Left lobe of liver (tissue), 2 donors: Measurements from ENCODE around the gene MLXIPL. TPM values are rescaled to one million over a fixed set of nuclear protein-coding genes. Genes with fewer than 3 reads are reported as not detected.
A peak's percentile ranks its signal among the peaks of the same experiment; 100 is the strongest.
"Not testable (repeated sequence)": the region's sequence is repeated elsewhere in the genome, so short reads cannot be mapped to it uniquely, and the experiment has no call there.

Source experiments
- ATAC-seq: fragments of 200-7000 bp; cut with Tn5 transposase; one replicate; pipeline ENCODE4 v1.9.1; 2020; ENCODE audit warnings: mild to moderate bottlenecking, moderate library complexity
- DNase-seq: peaks from one replicate; pipeline ENCODE4 v3.0.0-alpha.2; 2020; ENCODE audit warnings: low spot score
- total RNA-seq: library from RNA; stranded (reverse); gene quantifications from one replicate; pipeline ENCODE4 v1.2.1, GENCODE V29; 2021
- donor health status: DM: no; HTN: no; CAD: no; lungs with moderate emphysema.
- donor health status: DM: no; HTN: yes; CAD: no.

MLXIPL gene
- total RNA-seq, 1 donor from 2014 or later: 457 TPM

DNA sequence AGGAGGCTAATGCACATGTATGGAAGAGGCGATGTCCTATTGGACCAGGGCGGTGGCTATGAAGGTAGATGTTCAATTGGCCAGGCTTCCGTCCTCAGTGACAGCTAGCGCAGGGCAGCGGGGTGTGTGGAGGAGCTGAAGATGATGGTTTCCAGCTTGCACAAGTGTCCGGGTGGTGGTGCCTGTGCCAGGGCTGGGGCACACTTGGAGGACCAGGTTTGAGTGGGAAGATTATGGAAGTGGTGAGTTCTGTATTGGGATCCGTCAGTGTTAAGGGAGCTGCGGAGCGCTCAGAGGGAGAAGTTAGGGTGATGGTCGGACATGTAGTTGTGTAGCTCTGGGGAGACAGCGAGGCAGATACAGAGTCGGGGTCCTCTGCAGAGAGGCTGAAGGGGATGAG, 37.4 kb downstream of the MLXIPL start:
- ATAC-seq (peak; percentile 8), DNase-seq (no peak)

DNA sequence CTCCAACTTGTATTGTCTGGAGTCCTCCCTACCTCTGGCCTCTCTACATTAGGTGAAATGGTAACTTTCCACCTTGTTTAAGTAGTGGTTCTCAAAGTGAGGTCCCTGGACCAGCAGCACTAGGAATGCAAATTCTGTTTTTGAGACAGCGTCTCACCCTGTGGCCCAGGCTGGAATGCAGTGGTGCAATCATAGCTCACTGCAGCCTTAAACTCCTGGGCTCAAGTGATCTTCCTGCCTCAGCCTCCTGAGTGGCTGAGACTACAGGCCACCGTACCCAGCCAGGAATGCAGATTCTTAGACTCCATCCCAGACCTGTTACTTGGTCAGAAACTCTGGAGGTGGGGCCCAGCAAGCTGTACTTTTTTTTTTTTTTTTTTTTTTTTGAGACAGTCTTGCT, 39.1 kb downstream of the MLXIPL start:
- DNase-seq: no peak
- ATAC-seq: peak; percentile 2

DNA sequence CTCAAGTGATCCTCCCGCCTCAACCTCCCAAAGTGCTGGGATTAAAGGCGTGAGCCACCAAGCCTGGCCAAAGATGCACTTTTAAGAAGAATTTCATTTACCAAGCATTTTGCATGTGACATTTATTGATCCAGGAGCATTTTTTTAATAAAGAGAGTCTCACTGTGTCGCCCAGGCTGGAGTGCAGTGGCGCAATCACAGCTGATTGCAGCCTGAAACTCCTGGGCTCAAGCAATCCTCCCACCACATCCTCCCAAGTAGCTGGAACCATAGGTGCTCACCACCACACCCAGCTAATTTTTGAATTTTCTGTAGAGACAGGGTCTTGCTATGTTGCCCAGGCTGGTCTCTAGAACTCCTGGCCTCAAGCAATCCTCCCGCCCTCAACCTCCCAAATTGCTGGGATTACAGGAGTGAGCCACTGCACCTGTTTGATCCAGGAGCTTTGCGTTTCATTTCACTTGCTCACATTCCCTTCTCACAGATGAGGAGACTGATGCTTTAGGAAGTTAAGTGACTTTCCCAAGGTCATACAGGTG, 41.6 kb downstream of the MLXIPL start:
- DNase-seq (no peak), ATAC-seq (no peak)

DNA sequence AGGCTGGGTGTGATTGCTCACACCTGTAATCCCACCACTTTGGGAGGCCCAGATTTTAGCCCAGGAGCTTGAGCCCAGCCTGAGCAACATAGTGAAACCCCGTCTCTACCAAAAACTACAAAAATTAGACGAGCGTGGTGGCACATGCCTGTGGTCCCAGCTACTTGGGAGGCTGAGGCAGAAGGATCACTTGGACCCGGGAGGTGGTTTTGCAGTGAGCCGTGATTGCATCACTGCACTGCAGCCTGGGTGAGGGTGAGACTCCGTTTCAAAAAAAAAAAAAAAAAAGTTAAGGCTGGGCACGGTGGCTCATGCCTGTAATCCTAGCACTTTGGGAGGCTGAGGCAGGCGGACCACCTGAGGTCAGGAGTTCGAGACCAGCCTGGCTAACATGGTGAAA, 43.3 kb downstream of the MLXIPL start:
- not testable (repeated sequence) for ATAC-seq, DNase-seq

GRCh38 chr7:73578342-73579128, 45.8 kb downstream of the MLXIPL start, which contains the start of gene TBL2:
Gene TBL2, minus strand, starts transcription at chr7:73578579. Its CDS starts 30 bp downstream, at chr7:73578549.
- peak; percentile 99 for DNase-seq

DNA sequence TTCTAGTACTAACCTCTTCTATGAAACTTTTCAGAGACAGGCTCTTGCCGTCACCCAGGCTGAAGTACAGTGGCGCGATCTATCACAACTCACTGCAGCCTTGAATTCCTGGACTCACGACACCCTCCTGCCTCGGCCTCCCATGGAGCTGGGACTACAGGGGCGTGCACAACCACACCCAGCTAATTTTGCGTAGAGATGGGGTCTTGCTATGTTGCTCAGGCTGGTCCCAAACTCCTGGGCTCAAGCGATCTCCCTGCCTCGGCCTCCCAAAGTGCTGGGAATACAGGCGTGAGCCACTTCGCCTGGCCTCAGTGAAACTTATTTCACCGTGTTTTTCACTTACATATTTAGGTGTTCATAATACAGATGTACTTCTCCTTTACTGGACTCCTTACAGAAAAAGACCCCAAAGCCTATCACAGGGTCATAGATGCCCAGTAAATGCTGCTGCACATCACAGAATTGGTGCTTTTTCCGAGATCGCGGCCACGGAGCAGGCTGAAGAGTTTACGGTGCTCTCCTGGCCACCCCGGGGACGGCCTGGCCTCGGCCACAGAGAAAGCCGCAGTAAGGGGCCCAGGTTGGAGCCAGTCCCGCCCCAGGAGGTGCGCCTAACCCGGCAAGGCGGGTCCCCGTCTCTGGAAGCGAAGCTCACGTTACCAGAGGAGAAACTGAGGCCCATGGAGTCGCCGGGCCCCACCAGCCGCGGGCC, 46.5 kb downstream of the MLXIPL start:
- no peak for DNase-seq
- peak; percentile 24 for ATAC-seq

More at GRCh38 chr7:73578342-73579128, 45.8 kb downstream of the MLXIPL start, which contains the start of gene TBL2:
- ATAC-seq: peak; percentile 93

DNA sequence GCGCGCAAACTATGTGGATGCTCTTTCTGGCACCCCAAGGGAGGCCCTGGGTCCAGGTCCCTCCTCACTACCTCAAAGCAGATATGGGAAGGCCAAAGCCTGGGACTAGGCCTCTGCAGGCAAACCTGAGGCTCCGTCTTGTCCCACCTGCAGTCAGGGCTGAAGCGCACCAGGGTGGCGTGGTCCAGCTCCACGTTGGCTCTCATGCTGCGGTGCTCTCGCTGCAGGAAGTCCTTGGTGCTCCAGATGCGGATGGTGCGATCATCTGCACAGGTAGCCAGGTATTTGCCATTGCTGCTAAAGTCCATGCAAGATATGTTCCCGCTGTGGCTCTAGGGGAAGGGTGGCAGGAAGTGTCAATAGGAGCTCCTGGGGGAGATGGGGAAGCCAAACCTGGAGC, 50.5 kb downstream of the MLXIPL start:
- ATAC-seq (no peak), DNase-seq (no peak)

GRCh38 chr7:73573276-73573675, 51.0 kb downstream of the MLXIPL start:
- no peak for ATAC-seq
- DNase-seq: no peak

GRCh38 chr7:73572767-73573186, 51.5 kb downstream of the MLXIPL start:
- DNase-seq (no peak), ATAC-seq (no peak)

DNA sequence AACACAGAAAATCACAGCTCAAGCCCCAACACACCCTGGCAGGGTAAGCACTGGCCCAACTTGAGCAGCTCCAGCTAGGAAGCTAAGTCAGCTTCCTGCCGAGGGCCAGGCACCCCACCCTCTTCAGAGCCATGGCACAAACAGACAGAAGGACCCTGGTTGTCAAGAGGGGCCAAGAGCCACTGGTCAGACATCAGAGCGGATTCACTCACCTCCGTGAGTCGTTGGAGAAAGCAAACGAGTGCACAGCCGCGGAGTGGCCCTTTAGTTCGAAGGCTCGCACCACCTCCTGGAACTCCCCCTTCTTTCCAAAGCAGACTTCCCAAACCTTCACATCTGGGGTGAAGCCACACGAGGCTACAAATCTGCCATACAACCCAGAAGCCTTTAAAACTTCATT, 53.3 kb downstream of the MLXIPL start:
- DNase-seq (no peak), ATAC-seq (no peak)

- DNase-seq (no peak), ATAC-seq (no peak)
Measured at GRCh38 chr7:73570521-73570920, 53.8 kb downstream of the MLXIPL start.

DNA sequence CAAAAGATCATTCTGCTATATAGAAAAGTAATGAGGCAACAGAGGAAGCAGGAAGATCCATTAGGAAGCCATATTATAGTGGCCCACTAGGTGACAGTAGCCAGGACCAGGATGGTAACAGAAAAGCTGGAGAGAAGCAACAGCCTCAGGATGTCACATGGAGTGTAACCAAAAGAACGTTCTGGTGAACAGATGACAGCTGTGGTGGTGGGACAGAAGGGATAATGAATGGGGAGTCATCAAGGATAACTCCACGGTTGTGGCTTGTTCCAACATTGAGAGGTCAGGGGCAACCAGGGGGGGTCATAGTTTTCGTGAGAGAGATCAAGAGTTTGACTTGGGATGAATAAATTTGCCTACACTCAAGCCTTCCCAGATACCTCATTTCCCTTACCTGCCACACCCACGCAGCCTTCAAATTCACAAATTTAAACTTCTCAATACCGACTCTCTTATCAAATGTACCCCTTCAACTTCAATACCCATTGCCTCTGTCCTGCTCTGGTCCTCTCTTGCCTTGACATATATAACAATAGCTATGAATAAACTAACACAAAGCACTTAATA, 55.2 kb downstream of the MLXIPL start:
- ATAC-seq (no peak), DNase-seq (no peak)

DNA sequence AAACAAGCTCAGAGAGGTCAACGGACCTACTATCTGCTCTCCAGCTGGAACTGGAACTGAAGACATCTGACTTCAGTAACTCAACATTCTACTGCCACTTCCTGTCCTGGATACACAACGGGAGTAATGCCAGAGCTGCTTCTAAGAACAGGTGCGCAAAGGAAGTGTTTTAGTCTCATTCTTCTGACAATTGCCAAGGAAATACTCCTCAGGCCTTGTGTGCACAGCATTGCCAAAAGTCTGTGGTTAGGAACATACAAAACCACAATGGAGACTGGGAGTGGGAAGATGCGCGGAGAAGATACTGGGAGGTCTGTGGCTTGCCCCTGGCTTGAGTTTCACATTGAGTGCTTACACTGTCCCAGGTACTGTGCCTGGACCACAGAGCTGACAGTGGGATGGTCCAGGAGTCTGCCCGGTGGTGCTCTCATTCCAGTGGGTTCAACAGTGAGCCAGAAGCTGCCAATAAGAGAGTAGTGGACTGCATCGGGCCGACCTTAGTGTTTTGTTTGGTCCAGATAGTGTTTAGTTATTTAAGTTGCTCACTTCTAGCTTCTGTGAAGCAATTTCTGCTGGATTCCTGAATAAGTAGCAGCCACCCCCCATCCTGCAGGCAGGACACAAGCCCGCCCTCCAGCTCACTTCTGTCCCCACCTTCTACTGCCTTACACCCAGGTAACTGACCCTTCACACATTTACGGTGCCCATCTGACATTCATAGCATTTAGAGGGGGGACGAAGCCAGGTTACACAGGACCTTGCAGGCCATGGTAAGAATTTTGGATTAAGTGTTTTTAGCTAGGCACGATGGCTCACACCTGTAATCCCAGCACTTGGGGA, 56.3 kb downstream of the MLXIPL start:
- no peak for ATAC-seq
- no peak for DNase-seq

DNA sequence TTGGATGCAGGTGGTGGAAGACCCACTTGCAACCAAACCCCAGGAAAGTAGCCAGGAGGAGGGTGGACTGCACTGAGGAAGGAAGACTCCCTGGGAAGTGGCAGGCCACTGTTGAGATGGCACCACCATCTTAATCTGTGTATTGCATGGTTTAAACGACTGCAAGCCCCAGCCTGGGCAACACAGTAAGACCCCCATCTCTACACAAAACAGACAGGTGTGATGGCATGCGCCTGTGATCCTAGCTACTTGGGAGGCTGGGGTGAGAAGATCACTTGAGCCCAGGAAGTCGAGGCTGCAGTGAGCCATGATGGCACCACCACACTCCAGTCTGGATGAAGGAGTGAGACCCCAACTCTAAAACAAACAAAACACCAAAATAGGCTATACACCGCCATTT, 57.2 kb downstream of the MLXIPL start:
- no peak for ATAC-seq
- no peak for DNase-seq

- DNase-seq: not testable (repeated sequence)
- peak; percentile 27 for ATAC-seq
Measured at GRCh38 chr7:73566431-73566830, 57.9 kb downstream of the MLXIPL start.

GRCh38 chr7:73565675-73566340, 58.5 kb downstream of the MLXIPL start:
- ATAC-seq: peak; percentile 73
- DNase-seq: no peak

DNA sequence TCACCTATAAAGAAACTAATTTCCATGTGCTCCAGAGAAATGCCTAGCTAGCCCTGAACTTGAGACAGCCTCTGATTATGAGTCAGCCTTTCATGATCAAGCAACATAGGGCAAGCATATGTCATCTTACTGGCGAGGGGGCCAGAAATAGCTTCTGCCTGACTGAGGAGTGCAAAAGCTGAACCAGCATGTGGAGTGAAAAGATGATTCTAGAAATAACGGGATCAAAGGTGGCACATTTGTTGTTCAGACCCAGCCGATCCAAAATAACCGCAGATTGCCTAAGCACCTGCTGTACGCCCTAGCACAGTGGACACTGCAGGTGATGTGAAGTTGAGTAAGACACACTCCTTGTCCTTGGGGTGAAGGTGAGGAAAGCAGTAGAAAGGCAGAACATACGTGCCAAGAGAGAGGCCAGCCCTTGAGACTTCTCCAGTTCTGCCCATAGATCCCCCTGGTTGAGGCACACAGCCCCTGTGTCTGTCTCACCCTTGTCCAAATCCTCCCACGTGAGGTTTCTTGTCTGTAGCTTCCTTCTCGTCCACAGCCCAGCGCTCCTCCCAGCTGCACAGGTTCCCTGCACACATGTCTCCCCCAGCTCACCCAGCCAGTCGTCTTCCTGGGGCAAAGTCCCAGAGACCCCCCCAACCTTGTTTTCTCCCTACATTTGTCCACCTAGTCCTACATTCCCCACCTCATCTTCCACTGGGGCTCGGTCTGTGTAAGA, 64.0 kb downstream of the MLXIPL start:
- no peak for DNase-seq
- ATAC-seq: no peak

- DNase-seq (peak; percentile 83), ATAC-seq (peak; percentile 78)
Measured at GRCh38 chr7:73557397-73558257, 66.7 kb downstream of the MLXIPL start, which contains the start of gene BCL7B. Gene BCL7B, minus strand, starts transcription at chr7:73557690. Its CDS starts 112 bp downstream, at chr7:73557578.
